HepG2 (cell line): Measurements from ENCODE around the gene GDPD4.

Source experiments
- NFE2L2 ChIP-seq: fragments of 150-350 bp; IDR thresholded peaks from 2 replicates; pipeline ENCODE4 v1.6.1; 2014; ENCODE audit warnings: low read length
- TCF7 ChIP-seq: sonication (generic); IDR thresholded peaks from 2 replicates; pipeline ENCODE4 v1.6.1; 2016; ENCODE audit warnings: antibody characterized with exemption, low read depth

DNA sequence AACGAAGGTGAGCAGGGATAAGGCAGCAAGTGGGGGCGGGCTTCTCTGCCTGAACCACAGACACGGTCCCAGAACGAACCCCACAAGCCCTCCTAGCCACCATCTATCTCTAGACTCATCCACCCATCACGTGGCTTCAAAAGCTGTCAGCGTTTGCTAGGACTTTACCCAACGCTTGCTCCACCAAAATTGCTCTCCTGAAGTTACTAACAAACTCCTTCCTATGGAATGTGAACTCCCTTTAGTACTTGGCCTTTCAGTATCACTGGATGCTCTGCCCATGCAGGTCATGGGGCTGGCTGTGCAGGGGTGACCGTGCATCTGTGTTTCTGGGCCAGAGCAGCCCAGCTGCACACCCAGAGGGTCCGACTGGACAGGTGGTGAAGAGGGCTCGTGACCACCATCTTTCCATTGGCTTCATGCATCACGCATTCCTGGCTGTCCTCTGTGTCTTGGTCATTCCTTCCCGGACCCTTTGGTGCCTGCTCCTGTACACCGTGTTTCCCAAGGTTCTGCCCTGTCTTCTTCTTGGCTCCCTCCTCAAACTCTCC lies 88.4 kb downstream of the GDPD4 start:
- TF ChIP-seq TCF7 (no peak), NFE2L2 (no peak)
